HG03354 (cell line): Measurements from ENCODE around the gene CACNA1D.

ENCODE experiments used
- ATAC-seq: cut with Tn5 transposase; IDR thresholded peaks from one replicate; pipeline ENCODE4 v1.9.1; 2021; ENCODE audit warnings: mild to moderate bottlenecking; ENCODE audit not compliant: unreplicated experiment, poor library complexity, severe bottlenecking

The CACNA1D gene

GRCh38 chr3:53599771-53600170, 105.4 kb downstream of the CACNA1D start:
- ATAC-seq, result no peak

GRCh38 chr3:53602866-53603265, 108.5 kb downstream of the CACNA1D start:
- ATAC-seq, result no peak

DNA sequence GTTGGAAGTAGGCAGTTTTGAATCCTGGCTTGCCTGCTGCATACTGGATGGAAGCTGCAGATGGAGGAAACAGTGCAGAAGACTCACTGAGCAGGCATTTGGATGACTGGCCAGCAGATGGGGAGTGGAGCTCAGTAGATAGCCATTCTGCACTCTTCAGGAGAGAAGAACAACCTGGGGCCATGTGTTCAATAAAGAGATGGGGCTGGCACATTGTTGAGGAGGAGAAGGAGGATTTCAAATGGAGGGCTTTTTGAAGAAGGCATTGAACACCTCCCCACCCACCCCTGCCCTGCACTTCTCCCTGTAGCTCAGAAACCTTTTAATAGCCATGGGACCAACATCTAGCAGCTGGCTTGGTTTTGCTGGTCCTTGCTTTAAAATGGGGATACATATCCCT, 109.8 kb downstream of the CACNA1D start:
- no peak for ATAC-seq

DNA sequence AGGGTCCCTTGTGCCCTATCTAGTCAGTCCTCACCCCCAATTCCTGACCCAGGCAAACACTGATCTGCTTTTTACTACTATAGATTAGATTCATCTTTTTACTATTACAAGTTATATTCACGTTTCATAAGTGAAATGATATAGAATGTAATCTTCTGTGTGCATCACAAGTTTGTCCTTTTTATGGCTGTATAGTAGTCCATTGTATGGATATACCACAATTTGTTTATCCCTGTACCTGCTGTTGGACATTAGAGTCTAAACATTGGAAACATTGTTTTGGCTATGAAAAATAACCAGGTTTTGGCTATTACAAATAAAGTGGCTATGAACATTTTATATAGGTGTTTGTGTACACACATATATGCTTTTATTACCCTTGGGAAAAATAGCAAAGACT, 112.4 kb downstream of the CACNA1D start:
- no peak for ATAC-seq

- ATAC-seq, result no peak
These were observed 118.1 kb downstream of the CACNA1D start for GRCh38 chr3:53612508-53612907.

DNA sequence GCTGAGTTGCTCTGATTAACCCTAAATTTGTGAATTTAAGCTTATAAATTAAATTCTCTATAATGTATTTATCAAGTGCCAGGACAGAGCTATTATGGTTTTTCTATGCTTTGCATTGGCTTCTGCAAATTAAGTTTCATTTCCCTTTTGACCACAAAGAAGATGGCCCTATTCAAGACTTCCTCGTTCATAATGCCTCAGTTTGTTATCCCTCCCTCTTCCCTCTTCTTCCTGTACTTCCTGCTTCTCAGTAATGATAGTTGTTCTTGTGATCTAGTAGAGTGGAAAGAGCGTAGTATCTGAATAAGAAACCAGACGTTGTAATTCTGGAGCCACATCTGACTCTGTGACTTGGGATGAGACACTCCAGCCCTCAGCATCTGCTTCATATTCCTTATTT, 118.7 kb downstream of the CACNA1D start:
- no peak for ATAC-seq

DNA sequence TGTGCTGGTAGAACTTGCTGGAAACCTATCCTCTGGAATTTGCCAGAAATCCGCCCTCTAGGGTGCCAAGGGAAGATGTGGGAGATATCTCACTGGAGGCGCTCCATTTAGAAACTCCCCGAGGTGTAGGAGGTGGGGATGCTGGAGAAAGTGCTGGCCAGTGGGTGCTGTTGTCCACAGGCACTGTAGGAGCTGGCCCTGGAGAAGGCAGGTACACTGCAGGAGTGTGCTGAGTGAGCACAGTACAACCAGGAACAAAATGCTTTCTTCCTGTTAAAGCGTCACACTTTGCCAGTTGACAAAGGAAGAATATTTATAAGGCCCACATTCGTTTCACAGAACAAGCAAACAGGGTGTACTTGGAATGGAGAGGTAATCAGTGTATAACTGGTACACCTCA, 119.9 kb downstream of the CACNA1D start:
- no peak for ATAC-seq

DNA sequence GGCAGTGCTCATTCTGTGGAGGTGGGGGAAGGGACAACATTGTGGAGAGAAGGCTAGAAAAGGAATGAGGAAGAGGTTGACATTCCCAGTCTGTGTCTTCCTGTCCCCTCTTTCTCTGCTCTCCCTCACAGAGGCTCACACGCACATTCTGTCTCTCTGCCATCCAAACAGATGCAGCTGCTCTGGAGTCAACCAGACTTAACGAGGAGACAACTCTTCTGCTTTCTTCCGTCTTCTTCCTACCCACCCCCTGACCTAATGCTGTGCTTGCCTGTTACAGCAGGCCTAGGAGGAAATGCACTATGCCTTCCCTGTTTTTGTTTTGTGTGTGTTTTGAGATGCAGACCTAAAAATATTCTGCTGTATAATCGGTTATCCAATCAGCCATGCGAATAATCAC, 121.9 kb downstream of the CACNA1D start:
- no peak for ATAC-seq

DNA sequence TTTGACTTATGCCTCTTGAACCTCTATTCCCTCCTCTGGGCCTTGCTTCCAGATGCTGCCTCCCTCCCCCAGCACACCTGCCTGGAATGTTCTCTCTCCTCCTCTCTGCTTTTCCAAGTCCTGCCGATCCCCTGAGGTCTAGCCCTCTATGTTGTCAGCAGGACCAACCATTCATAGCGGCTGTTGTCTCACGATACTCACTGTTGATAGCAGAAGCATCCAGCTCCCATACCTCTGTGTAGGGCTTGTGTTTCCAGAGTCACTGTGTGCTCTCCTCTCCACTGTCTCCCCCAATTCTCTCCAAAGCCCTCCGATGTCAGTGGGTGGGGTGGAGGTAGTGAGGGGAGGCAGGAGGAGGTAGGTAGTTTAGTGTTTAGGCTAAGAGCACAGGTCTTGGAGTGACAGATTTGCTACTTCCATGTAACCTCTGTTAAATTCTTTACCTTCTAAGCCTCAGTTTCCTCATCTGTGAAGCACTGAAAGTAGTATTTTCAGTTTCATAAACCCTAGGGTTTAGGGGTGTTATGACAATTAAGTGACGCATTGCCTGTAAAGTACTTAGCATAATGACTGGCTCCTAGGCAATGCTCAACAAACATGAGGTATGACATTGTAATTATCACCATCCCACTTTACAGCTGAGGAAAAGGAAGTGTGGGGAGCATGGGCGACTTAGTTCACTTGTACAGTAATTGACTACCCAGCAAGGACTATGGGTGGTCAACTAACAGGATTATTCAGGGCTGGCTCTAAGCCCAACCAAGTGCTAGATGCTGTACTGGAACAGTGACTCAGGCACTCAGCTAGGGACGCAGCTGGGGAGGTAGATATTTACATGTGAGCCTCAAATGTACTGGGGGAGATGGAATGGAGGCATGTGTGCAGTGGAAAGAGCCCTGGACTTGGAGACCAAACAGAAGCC, 122.8 kb downstream of the CACNA1D start:
- ATAC-seq, result no peak

GRCh38 chr3:53617893-53618523, 123.6 kb downstream of the CACNA1D start:
- ATAC-seq, result no peak

- no peak for ATAC-seq
These were observed 124.1 kb downstream of the CACNA1D start for GRCh38 chr3:53618524-53618906.

DNA sequence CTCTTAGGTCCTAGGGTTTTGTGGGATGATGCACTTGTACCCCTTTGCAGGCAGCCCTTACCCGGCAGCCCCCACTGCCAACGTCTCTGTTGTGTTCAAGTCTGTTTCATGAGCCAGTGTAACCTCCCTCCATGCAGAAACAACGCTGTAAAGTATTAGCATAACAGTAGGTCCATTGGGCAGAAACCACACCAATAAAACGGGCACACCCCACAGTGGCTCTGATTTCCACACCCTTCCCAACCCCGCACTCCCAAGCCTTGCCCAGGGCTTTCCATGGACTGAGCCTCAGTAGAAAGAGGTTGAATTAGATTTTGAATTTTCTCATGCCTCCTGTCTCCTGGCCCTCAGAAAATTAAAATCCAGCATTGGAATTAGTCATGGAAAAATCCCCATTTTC, 124.5 kb downstream of the CACNA1D start:
- no peak for ATAC-seq

DNA sequence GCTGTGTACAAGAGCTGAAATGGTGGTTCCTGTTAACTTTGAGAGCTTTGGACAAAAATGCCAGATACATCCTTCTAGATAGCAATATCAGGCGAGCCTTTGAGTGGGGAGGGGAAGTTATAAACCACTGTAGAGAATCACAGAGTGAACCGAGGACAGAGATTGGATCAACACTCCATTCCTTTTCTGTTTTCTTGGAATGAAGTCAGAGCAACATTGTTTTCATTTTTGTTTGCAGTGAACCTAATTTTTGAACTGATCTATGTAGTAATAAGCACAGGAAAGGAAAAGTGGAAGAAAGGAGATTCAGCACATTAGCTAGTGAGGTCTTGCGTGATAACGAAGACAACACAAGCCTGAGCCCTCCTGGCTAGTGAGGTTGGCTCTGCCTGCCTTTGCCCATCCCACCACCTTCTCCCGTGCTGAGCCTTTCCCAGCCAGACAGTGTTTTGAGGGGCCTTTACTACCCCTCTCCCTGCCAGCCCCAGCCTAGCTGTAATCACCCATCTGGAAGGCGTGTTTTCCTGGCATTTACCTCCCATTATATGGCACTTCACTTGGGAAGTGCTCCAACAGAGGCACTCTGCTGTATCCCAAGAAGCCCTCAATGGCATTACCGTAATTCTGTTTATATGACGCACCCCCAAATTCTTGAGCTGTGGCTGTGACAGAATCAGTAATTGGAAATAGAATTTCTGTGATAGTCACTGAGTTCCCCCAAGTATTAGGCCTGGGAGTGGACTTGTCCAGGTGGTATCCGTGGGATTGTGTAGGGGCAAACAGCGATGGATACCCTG, 129.8 kb downstream of the CACNA1D start:
- no peak for ATAC-seq

- ATAC-seq, result no peak
These were observed 132.5 kb downstream of the CACNA1D start for GRCh38 chr3:53626876-53627275.

GRCh38 chr3:53628536-53629401, 134.4 kb downstream of the CACNA1D start:
- no peak for ATAC-seq

GRCh38 chr3:53629402-53629723, 135.0 kb downstream of the CACNA1D start:
- ATAC-seq, result no peak

GRCh38 chr3:53630547-53630946, 136.1 kb downstream of the CACNA1D start:
- ATAC-seq, result no peak

DNA sequence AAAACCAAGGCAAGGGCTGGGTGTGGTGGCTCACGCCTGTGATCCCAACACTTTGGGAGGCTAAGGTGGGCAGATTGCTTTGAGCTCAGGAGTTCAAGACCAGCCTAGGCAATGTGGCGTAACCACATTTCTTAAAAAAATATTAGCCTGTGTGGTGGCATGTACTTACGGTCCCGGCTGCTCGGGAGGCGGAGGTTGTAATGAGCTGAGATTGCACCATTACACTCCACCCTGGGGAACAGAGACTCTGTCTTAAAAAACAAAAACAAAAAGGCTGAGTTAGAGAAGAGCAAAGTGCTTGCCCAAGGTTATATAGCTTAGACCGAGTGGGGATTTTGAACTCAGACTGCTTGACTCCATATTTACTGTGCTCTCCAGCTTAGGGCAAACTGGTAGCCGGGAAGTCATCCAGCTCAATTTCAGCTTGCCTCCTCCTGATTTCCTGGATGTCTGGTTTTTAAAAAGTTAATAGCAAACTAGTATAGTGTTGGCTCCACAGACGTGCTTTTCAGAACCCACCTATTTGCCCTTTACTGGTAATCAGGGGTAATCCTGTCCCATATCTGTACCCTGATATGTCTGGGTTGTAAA, 138.9 kb downstream of the CACNA1D start:
- no peak for ATAC-seq

- ATAC-seq, result no peak
These were observed 140.6 kb downstream of the CACNA1D start for GRCh38 chr3:53635041-53635440.
